HG02588 (cell line): Measurements from ENCODE around the gene AMOTL2.

Experiments
- ATAC-seq: cut with Tn5 transposase; IDR thresholded peaks from one replicate; pipeline ENCODE4 v1.9.1; 2021; ENCODE audit warnings: mild to moderate bottlenecking, moderate library complexity; ENCODE audit not compliant: unreplicated experiment

AMOTL2 gene

GRCh38 chr3:134380249-134380648, 6.0 kb upstream of the AMOTL2 start:
- ATAC-seq: no peak

GRCh38 chr3:134378818-134379217, 4.6 kb upstream of the AMOTL2 start:
- ATAC-seq: no peak

- no peak for ATAC-seq
Observed at GRCh38 chr3:134378384-134378783, 4.1 kb upstream of the AMOTL2 start.

- no peak for ATAC-seq
Observed at GRCh38 chr3:134377896-134378295, 3.6 kb upstream of the AMOTL2 start.

- ATAC-seq: no peak
Observed at GRCh38 chr3:134376786-134377426, 2.7 kb upstream of the AMOTL2 start.

- no peak for ATAC-seq
Observed at GRCh38 chr3:134376385-134376765, 2.1 kb upstream of the AMOTL2 start.

- no peak for ATAC-seq
Observed at GRCh38 chr3:134375582-134376384, 1.5 kb upstream of the AMOTL2 start.

- no peak for ATAC-seq
Observed at GRCh38 chr3:134374791-134375581, 739 bp upstream of the AMOTL2 start.

- no peak for ATAC-seq
Observed at GRCh38 chr3:134373271-134374104, 759 bp downstream of the AMOTL2 start.

GRCh38 chr3:134372396-134373270, 1.6 kb downstream of the AMOTL2 start:
- no peak for ATAC-seq

GRCh38 chr3:134371542-134372324, 2.5 kb downstream of the AMOTL2 start:
- ATAC-seq: no peak

- ATAC-seq: no peak
Observed at GRCh38 chr3:134370611-134371531, 3.4 kb downstream of the AMOTL2 start.

- no peak for ATAC-seq
Observed at GRCh38 chr3:134369861-134370596, 4.2 kb downstream of the AMOTL2 start.

GRCh38 chr3:134369231-134369741, 5.0 kb downstream of the AMOTL2 start:
- no peak for ATAC-seq

GRCh38 chr3:134368751-134369105, 5.5 kb downstream of the AMOTL2 start:
- ATAC-seq: no peak

GRCh38 chr3:134367869-134368750, 6.1 kb downstream of the AMOTL2 start:
- no peak for ATAC-seq
